Measurements from ENCODE around the gene TBC1D22A. TPM values are rescaled to one million over a fixed set of nuclear protein-coding genes. Genes with fewer than 3 reads are reported as not detected.

Gene TBC1D22A
- total RNA-seq, 4 donors from 2014 or later, result 9.2 to 45.3 (median 22.8) TPM

GRCh38 chr22:46767249-46767985, 5.0 kb downstream of the TBC1D22A start:
- DNase-seq, result no peak
- Histone ChIP-seq H3K4me1 (no peaks in the 10 kb centered on the region), H3K27ac (no peak overlapping the region), H3K36me3 (no peaks in the 10 kb centered on the region), H3K27me3 (no peaks in the 10 kb centered on the region), H3K9me3 (no peaks in the 10 kb centered on the region), H3K4me3 (no peak overlapping the region)
- intact Hi-C loops (cut with DNase I; ENCODE audit: low total_unique reads), result no loop called here
- TF ChIP-seq POLR2A (IDR thresholded peaks at IDR 0.05), result no peak
- TF ChIP-seq CTCF (IDR thresholded peaks at IDR 0.05), result no peak

GRCh38 chr22:46769191-46769675, 6.8 kb downstream of the TBC1D22A start:
- Histone ChIP-seq H3K27me3 (no peaks in the 10 kb centered on the region), H3K4me3 (no peak overlapping the region), H3K9me3 (no peaks in the 10 kb centered on the region), H3K27ac (no peak overlapping the region), H3K36me3 (no peaks in the 10 kb centered on the region), H3K4me1 (no peaks in the 10 kb centered on the region)
- TF ChIP-seq POLR2A (IDR thresholded peaks at IDR 0.05), result no peak
- no peak for TF ChIP-seq CTCF (IDR thresholded peaks at IDR 0.05)
- intact Hi-C loops (cut with DNase I; ENCODE audit: low total_unique reads), result no loop called here
- DNase-seq, result no peak

- TF ChIP-seq POLR2A (IDR thresholded peaks at IDR 0.05) (no peak), CTCF (IDR thresholded peaks at IDR 0.05) (no peak)
- H3K4me1 ChIP-seq, result no peaks in the 10 kb centered on the region
- no peak overlapping the region for H3K4me3 ChIP-seq
These were observed 7.3 kb downstream of the TBC1D22A start for GRCh38 chr22:46769706-46770105.

GRCh38 chr22:46770151-46770641, 7.7 kb downstream of the TBC1D22A start:
- H3K9me3 ChIP-seq, result no peaks in the 10 kb centered on the region
- no peak overlapping the region for H3K4me3 ChIP-seq
- TF ChIP-seq CTCF (IDR thresholded peaks at IDR 0.05) (no peak), POLR2A (IDR thresholded peaks at IDR 0.05) (no peak)
- H3K27me3 ChIP-seq, result no peaks in the 10 kb centered on the region
- no peak for DNase-seq
- no peaks in the 10 kb centered on the region for H3K36me3 ChIP-seq
- intact Hi-C loops (cut with DNase I; ENCODE audit: low total_unique reads), result no loop called here
- peaks cover 0 to 2% of the 10 kb centered on the region in 2 donors for H3K4me1 ChIP-seq
- peak overlapping the region; percentile 37 to 41 for H3K27ac ChIP-seq

More at GRCh38 chr22:46769706-46770105, 7.3 kb downstream of the TBC1D22A start:
- Histone ChIP-seq H3K27me3 (no peaks in the 10 kb centered on the region), H3K36me3 (no peaks in the 10 kb centered on the region), H3K27ac (peak overlapping the region; percentile 37 to 41), H3K9me3 (no peaks in the 10 kb centered on the region)
- intact Hi-C loops (cut with DNase I; ENCODE audit: low total_unique reads), result no loop called here
- DNase-seq, result no peak

GRCh38 chr22:46770726-46771125, 8.3 kb downstream of the TBC1D22A start:
- intact Hi-C loops (cut with DNase I; ENCODE audit: low total_unique reads), result no loop called here
- Histone ChIP-seq H3K27me3 (no peaks in the 10 kb centered on the region), H3K36me3 (no peaks in the 10 kb centered on the region), H3K27ac (peak overlapping the region; percentile 37 to 41), H3K4me1 (peaks cover 0 to 5% of the 10 kb centered on the region in 2 donors), H3K9me3 (no peaks in the 10 kb centered on the region), H3K4me3 (no peak overlapping the region)
- no peak for DNase-seq
- TF ChIP-seq POLR2A (IDR thresholded peaks at IDR 0.05) (no peak), CTCF (IDR thresholded peaks at IDR 0.05) (no peak)
